Activated gamma-delta T cell treated with anti-CD3 and anti-CD28 coated beads, Interleukin-2, amount 50 U/mL, for 16 hours (primary cell): ENCODE measurements around the gene TMC7.
"Not testable (repeated sequence)": the region's sequence is repeated elsewhere in the genome, so short reads cannot be mapped to it uniquely, and the experiment has no call there.

ENCODE experiments used
- DNase-seq: peaks from one replicate; pipeline ENCODE4 v3.0.0-alpha.2; 2020; ENCODE audit warnings: low read depth

TMC7 gene

DNA sequence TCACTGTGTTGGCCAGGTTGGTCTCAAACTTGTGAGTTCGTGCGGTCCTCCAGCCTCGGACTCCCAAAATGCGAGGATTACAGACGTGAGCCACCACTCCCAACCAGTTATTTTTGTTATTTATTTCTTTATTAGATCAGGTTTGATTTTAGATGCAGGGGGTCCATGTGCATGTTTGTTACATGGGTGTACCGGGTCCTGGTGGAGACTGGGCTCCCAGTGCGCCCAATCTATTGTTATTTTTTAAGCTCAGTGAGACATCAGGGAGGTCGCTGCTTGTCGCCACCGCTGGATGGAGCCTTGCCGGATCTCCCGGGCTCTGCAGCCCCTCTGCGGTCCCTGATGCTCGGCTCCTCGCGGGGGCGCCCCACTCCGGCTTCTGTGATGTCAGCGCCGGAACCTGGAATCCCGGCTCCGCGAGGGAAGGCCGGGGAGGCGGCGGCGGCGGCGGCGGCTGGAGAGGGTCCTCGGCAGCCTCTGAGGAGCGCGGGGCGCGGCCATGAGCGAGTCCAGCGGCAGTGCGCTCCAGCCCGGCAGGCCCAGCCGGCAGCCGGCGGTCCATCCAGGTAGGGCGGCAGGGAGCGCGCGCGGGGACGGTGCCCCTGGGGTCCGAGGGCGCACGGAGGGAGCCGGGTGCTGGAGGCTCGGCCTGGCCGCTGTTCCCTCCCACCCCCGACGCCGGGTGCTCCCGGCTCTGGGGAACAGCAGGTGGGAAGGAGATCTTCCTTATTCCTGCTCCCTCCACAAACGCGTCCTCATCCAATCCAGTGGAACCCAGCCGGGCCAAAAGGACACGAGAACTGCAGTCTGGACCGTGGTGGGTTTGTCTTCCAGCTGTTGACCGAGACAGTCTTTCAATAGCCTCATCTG, at the start of gene TMC7:
Gene TMC7, plus strand, starts transcription at position 370 of the 870 bp plus-strand sequence. Its CDS starts 130 bp downstream, at position 500.
- no peak for DNase-seq

DNA sequence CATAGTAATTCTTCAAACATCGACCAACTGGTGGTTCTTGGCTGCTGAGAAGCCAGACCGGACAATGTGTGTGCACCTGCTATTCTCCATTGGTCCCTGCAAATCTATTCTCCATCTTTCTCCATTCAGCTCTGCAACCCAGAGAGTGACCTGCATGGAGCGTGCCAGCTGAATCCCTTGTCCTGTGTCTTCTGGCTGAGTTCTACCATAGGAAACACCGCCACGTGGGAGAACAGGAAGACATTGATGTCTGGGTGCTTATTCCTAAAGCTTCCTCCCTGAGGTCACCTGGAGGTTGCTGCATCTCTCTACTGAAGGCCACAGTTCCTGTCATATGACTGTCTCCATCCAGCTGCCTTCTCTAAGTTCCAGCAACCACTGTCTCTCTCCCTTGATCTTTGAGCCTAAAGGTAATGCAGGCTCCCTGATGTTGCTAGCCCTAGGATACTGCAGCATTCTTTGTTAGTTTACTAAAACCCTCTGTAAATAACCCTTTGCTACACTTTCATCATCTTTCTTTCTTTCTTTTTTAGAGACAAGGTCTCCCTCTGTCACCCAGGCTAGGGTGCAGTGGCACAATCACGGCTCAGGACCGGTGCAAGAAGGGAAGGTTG, 46.9 kb upstream of the TMC7 start:
- DNase-seq: no peak

DNA sequence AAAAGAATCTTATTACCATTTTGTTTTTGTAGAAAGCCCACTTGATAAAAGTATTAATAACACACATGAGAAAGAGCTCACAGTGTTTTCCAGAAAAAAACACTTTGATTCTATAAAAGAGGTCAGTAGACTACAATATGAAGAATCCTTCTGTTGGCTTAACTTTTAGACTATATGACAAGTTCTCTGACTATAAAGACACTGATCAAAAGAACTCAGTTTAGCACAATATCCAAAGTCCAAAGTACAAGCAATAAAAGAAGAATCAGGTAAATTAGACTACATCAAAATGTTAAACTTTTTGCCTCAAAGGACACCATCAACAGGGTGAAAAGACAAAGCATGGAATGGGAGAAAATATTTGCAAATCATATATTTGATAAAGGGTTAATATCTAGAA, 46.3 kb upstream of the TMC7 start:
- DNase-seq: no peak

DNA sequence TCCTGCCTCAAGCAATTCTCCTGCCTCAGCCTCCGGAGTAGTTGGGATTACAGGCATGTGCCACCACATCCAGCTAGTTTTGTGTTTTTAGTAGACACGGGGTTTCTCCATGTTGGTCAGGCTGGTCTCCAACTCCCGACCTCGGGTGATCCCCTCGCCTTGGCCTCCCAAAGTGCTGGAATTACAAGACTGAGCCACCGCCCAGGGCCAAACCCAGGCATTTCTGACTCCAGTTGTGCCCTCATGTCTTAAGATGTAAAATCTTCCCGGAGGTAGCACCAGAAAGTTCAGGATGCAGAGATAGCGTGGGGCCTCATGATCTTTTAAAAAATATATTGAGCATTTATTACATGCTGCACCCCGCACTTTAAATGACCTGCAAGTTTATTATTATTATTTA, 44.7 kb upstream of the TMC7 start:
- DNase-seq: no peak

DNA sequence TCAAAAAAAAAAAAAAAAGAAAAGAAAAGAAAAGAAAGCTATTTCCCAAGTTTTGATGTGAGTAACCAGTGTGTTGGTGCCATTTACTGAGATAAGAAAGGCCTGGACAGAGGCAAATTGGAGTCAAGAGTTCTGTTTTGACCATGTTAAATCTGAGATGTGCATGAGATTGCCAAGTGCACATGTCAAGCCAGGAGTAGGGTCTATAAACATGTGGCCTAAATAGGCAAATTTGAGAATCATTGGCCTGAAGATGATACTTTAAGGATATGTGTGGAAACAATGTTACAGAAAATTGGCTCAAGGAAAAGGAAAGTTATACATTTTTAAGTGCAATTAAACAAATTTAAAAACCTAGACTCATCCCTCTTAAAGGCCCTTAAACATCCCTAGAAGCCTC, 42.3 kb upstream of the TMC7 start:
- DNase-seq: no peak

DNA sequence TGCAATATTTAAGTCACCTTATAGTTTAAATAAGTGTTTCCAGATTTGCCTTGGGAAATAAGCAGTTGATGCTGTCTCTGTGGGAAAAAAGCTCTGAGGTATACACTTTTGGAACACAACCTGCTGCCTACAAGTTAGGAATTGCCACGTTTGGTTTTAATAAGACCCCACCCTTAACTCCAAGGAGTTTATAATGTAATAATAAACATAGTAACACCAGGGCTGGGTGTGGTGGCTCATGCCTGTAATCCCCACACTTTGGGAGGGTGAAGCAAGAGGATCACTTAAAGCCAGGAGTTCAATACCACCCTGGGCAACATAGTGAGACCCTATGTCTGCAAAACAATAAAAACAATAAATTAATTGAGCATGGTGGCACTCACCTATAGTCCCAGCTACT, 41.7 kb upstream of the TMC7 start:
- no peak for DNase-seq

DNA sequence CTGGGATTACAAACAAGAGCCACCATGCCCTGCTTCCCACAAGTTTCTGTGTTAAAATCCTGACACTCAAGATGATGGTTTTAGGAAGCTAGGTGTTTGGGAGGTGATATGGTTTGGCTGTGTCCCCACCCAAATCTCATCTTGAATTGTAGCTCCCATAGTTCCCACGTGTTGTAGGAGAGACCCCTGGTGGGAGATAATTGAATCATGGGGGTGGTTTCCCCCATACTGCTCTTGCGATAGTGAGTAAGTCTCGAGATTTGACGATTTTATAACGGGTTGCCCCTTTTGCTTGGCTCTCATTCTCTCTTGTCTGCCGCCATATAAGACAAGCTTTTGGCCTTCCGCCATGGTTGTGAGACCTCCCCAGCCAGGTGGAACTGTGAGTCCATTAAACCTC, 40.3 kb upstream of the TMC7 start:
- no peak for DNase-seq

DNA sequence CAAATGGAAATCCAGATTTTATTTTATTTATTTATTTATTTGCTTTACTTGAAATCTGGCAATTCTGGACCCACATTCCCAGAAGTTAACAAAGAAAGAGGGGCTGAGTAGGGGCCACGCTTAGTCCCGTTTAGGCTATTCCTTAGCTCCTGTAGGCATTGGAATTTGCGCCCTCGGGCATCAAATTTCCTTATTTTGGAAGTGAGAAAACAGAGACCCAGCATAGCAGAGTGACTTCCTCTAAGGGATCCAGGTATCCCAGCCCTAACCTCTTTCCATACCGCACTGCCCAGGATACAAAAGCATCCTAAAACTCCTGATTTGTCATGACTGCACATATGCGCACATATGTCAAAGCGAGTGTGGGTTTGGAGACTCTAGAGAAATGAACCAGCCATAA, 38.5 kb upstream of the TMC7 start:
- DNase-seq: no peak

DNA sequence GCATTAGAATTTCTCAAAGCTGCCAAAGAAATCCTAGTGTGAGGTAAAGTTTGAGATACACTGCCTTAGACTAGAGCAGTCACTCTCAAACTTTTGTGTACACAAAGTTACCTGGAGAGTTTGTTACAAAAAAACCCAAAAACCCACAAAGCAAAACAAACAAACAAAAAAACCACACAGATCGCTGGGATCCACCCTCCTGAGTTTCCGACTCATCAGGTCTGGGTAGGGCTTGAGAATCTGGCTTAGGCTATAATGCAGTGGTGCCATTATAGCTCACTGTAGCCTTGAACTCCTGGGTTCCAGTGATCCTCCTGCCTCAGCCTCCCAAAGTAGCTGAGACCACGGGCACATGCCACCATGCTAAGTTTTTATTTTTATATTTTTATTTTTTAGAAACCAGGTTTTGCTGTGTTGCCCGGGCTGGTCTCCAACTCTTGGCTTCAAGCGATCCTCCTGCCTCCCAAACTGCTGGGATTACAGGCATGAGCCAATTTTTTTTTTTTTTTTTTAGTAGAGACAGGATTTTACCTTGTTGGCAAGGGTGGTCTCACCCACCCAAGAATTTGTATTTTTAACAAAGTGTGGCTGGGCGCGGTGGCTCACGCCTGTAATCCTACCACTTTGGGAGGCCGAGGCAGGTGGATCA, 35.2 kb upstream of the TMC7 start:
- no peak for DNase-seq

DNA sequence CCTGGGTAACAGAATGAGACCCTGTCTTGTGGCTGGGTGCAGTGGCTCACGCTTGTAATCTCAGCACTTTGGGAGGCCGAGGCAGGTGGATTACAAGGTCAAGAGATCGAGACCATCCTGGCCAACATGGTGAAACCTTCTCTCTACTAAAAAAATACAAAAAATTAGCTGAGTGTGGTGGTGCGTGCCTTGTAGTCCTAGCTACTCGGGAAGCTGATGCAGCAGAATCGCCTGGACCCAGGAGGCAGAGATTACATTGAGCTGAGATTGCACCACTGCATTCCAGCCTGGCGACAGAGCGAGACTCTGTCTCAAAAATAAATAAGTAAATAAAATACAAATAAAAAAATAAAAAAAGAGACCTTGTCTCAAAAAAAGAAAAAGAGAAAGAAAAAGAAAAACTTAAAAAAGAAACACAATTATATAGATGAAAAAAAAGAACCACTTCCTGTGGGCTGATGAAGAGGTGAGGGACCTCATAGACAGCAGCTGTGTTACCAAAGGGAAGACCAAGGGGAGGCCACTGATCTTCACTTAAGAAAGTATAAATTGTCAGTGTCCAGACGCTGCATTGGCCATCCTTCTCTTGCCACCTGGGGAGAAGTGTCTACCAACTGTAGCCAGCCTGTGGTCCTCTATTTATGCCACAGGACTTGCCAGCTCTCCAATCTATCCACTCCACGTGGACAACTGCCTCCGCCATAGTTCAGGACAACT, 33.1 kb upstream of the TMC7 start:
- no peak for DNase-seq

DNA sequence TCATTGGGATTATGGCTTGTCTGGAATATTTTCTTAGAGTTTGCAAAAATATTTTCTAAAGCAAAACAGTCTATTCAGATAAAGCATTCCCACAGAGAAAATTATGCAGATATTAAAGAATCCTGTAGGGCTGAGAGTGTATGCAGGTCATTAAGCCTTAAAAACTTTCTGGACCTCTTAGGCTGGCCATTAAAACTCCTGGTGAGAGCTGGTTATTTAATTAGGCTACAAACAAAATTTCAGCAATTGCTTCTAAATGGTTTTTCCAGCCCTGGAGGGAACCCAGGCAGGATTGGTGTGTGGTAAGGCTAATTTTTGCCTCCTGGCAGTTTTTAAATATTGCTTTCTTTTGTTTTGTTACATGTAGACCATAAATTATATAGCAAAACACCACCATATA, 30.2 kb upstream of the TMC7 start:
- no peak for DNase-seq

DNA sequence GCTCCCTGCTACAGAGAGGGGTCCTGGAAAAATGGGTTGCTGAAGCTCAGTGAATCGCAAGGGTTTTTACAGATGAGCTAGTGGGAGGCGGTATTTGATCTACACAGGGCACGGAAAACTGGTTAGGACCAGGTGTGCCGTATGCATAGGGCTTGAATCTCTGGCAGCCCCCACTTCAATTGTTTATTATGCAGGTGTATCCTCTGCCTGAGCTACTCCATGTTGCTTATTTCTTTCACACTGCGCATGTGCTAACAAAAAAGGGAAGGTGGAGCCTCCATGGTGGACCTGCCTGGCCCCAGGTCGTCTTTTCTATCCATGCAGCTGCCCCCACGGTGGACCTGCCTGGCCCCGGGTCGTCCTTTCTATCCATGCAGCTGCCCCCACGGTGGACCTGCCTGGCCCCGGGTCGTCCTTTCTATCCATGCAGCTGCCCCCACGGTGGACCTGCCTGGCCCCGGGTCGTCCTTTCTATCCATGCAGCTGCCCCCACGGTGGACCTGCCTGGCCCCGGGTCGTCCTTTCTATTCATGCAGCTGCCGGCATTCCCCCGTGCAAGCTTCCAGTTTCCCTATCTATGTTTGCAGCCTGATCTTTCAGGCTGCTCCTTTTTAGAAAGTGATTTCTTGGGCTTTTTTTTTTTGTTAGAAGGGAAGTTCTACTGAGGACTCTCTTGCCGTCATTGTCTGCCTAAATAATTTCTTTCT, 27.7 kb upstream of the TMC7 start:
- DNase-seq: not testable (repeated sequence)

DNA sequence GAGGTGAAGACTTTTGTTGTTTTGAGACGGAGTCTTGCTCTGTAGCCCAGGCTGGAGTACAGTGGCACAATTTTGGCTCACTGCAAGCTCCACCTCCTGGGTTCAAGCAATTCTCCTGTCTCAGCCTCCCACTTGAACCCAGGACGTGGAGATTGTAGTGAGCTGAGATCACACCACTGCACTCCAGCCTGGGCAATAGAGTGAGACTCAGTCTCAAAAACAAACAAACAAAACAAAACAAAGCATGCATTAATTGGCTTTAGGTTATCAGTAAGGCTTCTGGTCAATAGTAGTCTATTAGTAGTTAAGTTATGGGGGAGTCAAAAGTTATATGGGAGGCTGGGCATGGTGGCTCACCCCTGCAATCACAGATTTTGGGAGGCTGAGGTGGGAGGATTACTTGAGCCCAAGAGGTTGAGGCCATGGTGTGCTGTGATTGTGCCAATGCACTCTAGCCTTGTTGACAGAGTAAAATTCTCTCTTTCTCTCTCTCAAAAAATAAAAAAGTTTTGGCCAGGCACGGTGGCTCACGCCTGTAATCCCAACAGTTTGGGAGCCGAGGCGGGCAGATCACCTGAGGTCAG, 27.0 kb upstream of the TMC7 start:
- DNase-seq: not testable (repeated sequence)

DNA sequence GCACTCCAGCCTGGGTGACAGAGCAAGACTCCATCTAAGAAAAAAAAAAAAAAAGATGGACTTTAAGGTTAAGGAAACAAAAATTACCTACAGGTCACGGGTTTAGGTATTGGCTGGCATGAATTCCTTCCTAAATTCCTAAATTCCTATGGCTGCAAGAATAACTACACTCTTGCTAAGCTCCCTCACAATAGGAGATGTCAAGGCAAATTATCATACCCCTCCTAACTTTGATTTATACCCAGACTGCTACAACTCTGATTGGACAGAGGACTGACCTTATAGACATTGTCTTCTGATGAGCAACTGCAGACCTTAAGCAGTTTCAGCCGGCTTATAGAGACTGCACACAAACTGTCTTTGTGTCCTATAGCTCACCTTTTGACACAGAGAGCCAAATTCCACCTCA, 25.1 kb upstream of the TMC7 start:
- DNase-seq: no peak

DNA sequence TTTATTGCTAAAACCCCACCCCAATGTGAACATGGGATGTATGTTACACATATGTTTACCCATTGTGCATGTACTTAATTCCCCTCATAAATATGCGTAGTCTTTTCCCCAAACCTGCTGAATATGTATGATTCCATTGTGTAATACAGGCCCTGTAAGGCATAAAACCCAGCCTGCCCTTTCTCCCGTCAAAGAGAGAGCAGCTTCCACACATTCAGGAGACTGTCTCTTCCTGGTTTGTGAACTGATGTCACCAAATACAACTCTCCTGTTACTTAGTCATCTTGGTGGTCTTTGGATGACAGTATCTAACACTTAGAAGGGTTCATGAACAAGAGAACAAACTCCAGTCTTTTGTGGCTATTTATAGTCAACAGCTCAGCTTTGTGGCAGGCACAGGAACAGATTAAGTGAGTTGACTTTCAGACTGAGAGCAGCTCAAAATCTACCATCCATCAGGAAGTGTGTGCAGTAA, 24.7 kb upstream of the TMC7 start:
- DNase-seq: no peak

DNA sequence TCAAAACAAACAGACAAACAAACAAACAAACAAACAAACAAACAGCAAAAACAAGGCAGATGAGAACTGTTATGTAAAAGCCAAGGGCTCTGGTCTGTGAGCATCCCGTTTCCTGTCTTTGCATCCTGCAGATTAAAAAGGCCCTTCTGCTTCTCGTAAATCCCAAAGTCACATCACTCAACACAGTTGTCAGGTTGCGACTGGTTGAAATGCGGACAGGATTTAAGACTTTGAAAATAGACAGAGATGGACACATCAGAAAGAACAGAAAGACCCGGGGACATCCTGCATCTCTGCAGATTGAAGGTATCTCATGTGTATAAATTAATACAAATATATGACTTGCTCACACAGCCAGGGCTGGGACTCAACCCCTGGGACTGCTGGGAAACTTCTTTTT, 18.2 kb upstream of the TMC7 start:
- no peak for DNase-seq

DNA sequence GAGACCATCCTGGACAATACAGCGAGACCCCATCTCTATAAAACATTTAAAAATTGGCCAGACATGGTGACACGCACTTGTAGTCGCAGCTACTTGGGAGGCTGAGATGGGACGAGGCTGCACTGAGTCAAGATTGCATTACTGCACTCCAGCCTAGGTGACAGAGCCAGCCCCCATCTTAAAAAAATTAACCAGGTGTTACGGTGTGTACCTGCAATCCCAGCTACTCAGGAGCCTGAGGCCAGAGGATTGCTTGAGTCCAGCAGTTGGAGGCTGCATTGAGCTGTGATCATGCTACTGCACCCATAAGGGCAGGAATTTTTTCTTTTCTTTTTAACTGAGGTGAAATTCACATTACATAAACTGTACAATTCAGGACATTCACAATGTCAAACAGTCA, 16.9 kb upstream of the TMC7 start:
- DNase-seq: no peak

DNA sequence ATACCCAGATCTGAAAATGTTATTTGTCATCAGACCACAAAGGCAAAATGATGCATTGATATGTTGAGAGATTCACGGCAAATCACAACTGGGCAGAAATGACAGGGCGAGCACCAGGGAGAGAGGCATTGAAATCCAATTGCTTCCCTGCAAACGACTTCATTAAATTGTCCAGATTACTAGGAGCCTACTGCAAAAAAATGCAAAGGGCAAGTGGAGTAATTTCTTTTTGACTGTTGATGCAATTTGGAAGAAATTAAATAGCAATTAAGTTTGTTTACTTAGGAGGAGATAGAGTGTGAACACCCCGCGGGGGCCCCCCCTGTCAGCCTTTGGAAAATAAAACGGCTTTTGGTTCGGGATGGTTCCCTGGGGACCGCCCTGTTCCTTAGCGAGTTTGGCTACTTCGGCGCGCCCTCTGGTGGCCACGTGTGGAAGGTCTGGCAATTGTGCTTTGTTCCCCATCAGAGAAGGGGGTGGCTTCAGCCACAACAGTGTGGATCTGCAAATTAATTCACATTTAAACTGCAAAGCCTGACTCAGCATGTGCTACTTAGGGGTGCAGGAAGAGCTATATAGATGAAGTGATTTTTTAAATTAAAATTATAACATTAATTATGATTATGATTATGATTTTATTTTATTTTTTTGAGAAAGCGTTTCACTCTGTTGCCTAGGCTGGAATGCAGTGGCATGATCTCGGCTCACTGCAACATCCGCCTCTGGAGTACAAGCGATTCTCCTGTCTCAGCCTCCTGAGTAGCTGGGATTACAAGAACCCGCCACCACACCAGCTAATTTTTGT, 14.5 kb upstream of the TMC7 start:
- DNase-seq: peak; percentile 72

DNA sequence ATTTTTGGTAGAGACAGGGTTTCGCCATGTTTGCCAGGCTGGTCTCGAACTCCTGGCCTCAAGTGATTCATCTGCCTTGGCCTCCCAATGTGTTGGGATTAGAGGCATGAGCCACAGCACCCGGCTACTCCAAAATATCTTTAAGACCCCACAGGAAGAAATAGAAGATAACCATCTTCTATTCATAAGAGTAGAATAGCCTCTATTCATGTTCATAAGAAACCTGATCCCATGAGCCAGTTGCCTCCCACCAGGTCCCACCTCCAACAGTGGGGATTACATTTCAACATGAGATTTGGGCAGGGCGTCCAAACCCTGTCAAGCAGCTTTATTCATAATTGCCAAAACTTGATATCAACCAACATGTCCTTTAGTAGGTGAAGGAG, 13.9 kb upstream of the TMC7 start:
- DNase-seq: no peak

DNA sequence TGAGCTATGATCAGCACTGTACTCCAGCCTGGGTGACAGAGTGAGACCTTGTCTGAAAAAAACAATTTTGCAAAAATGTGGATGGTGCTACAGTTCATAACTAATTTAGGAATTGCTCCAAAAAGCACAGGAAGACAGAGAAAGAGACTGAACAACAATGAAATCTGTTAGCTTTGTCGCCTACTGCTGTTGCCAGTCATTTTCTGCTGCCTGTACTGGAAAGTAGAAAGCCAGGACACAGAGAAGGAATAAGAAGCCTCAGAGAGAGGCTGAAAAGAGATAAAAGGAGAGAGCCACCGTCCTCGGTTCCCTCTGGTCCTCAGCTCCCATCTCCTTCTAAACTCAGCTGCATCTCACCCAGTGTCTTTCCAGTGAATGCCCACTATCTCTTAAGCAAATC, 8.6 kb upstream of the TMC7 start:
- no peak for DNase-seq

DNA sequence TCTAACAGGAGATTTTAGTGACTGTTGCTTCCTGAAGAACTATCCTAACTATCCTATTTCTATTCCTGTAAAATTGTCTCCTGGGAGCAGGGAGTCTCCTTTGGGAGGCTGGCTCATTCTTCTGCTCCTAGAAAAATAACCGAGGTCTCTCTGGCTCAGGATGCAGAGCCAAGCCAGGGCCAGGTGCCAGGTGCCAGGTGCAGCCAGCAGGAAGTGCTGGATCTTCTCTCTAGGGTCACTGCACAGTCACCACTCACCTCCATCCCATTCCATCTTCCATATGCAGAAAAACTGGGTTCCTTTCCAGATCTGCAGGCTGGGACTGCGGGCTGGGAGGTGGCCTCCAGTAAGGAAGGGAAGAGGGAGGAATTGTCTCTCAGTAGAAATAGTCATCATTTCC, 3.8 kb upstream of the TMC7 start:
- DNase-seq: no peak
